ENCODE data around the gene MCUR1.

GRCh38 chr6:13813621-13814175 lies 659 bp downstream of the MCUR1 start:
- TF ChIP-seq POLR2AphosphoS5 (IDR thresholded peaks at IDR 0.05) (peak in 1 of 3 donors; percentile 25), CTCF (IDR thresholded peaks at IDR 0.05) (no peak), POLR2A (IDR thresholded peaks at IDR 0.05) (no peak)

Data from breast epithelium (tissue), 3 donors.